SK-N-SH treated with all-trans-retinoic acid at 6 μM for 48 hours (cell line): Measurements from ENCODE around the gene OR5AU1.

Experiments
- ARNTL ChIP-seq: fragments of 450-650 bp; formaldehyde crosslinking; IDR thresholded peaks from 2 replicates; pipeline ENCODE4 v1.5.0; 2020; ENCODE audit warnings: low read depth, mild to moderate bottlenecking, moderate library complexity, borderline replicate concordance
- CREB5 ChIP-seq: fragments of 250-450 bp; sonication (Bioruptor Pico); IDR thresholded peaks from 2 replicates; pipeline ENCODE4 v1.5.1; 2020; ENCODE audit warnings: low read depth, mild to moderate bottlenecking, moderate library complexity
- CSDC2 ChIP-seq: fragments of 250-450 bp; sonication (Bioruptor Pico); IDR thresholded peaks from 2 replicates; pipeline ENCODE4 v1.5.0; 2020; ENCODE audit warnings: mild to moderate bottlenecking, moderate library complexity
- ESRRG ChIP-seq: fragments of 250-450 bp; sonication (Bioruptor Pico); IDR thresholded peaks from 2 replicates; pipeline ENCODE4 v1.6.1; 2021; ENCODE audit warnings: mild to moderate bottlenecking
- ISL1 ChIP-seq: fragments of 250-450 bp; sonication (Bioruptor Pico); IDR thresholded peaks from 2 replicates; pipeline ENCODE4 v2.1.2; 2022; ENCODE audit warnings: mild to moderate bottlenecking, moderate library complexity
- PPARA ChIP-seq: fragments of 250-450 bp; sonication (Bioruptor Pico); IDR thresholded peaks from 2 replicates; pipeline ENCODE4 v1.5.0; 2020; ENCODE audit warnings: mild to moderate bottlenecking, borderline replicate concordance
- RARB ChIP-seq: fragments of 250-450 bp; sonication (Bioruptor Pico); IDR thresholded peaks from 2 replicates; pipeline ENCODE4 v1.8.0; 2021; ENCODE audit warnings: mild to moderate bottlenecking, moderate library complexity
- TCF4 ChIP-seq: fragments of 250-450 bp; sonication (Bioruptor Pico); IDR thresholded peaks from 2 replicates; pipeline ENCODE4 v1.8.0; 2021; ENCODE audit warnings: mild to moderate bottlenecking, moderate library complexity, borderline replicate concordance
- ZFP3 ChIP-seq: fragments of 250-450 bp; sonication (Bioruptor Pico); IDR thresholded peaks from 2 replicates; pipeline ENCODE4 v1.5.0; 2020; ENCODE audit warnings: mild to moderate bottlenecking, moderate library complexity
- ZFP30 ChIP-seq: fragments of 450-650 bp; formaldehyde crosslinking; IDR thresholded peaks from 2 replicates; pipeline ENCODE4 v1.5.0; 2022; ENCODE audit warnings: mild to moderate bottlenecking, moderate library complexity
- ZNF565 ChIP-seq: fragments of 450-650 bp; formaldehyde crosslinking; conservative IDR thresholded peaks from 2 replicates; pipeline ENCODE4 v1.5.0; 2020; ENCODE audit warnings: low read depth, mild to moderate bottlenecking, moderate library complexity

GRCh38 chr14:21106498-21107282, 49.2 kb downstream of the OR5AU1 start:
- TF ChIP-seq PPARA (no peak), ZFP30 (no peak), CREB5 (CRISPR knock-in tag) (no peak), ISL1 (CRISPR knock-in tag) (no peak), ESRRG (CRISPR knock-in tag) (no peak), TCF4 (no peak), RARB (CRISPR knock-in tag) (no peak), ZFP3 (CRISPR knock-in tag) (peak; percentile 34; the same call in 1 of the 2 replicates), ARNTL (CRISPR knock-in tag) (no peak), CSDC2 (CRISPR knock-in tag) (no peak), ZNF565 (CRISPR knock-in tag) (no peak)
